ENCODE measurements around the gene NOL9. TPM values are rescaled to one million over a fixed set of nuclear protein-coding genes. Genes with fewer than 3 reads are reported as not detected.
A peak's percentile ranks its signal among the peaks of the same experiment; 100 is the strongest.

NOL9 gene
- total and polyA plus RNA-seq, 9 of the 15 experiments (the other 6 are each of a cell fraction or from before 2014, with no cell fraction given) = 5.6 to 76.5 (median 47.3) TPM

DNA sequence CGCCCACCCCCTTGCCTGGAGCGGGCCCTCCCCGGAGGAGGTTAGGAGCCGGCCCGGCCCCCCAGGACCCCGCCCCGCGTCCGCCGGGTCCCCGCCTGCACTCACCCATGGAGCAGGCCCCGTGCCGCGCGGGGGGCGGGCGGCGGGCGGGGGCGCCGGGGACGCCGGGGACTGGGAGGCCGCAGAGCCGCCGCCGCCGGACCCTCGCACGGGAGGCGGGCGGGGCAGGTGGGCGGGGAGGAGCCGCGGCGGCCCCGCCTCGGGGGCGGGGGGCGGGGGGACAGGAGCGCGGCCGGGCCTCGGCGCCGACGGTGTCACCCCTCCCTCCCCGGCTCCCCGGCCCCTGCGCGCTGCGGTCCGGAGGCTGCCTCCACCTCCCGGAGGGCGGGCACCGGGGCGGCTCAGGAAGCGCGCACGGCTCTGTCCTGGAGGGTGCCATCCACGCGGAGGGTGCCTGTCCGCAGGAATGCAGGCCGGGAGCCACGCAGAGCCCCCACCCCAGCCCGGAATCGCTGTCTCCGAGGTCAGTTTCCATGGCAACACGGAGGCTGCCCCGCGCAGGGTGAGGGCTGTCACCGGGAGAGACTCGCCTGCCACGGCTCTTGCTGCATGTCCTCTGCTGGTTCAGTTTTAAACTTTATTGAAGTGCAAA lies 57.0 kb downstream of the NOL9 start:
- ATAC-seq (peak; percentile 46), DNase-seq (ENCODE audit: extremely low read depth in 1 of 4, low spot score in 3 of 4) (peak; percentile 46 to 99 (median 90)), FAIRE-seq (no peak)
- intact Hi-C loops (cut with micrococcal nuclease) (no loop called here), in situ Hi-C loops (cut with MboI) (loop anchor here (10.0 to 25.0 kb wide), 2 partner anchors 137 to 715 kb away; no protein-coding TSS in a partner anchor)
- H3K36me3 ChIP-seq (ENCODE audit: control insufficient read depth, insufficient read depth, low read length) = no peaks in the 10 kb centered on the region
- H3K4me1 ChIP-seq (replicated peaks in 1 of 2; ENCODE audit: control insufficient read depth in 2 of 2, insufficient read depth in 2 of 2, low read length in 2 of 2) = peaks cover 0 to 48% of the 10 kb centered on the region in 2 experiments; a peak in 2 of 5 replicates
- ChIA-PET POLR2A (interaction anchor here (0.6 kb wide), 1 partner anchor 18 kb away, joined by 3 read pairs; no protein-coding TSS in a partner anchor), CTCF (ENCODE audit: low intra/inter-chr PET ratio) (interaction anchor here (0.6 kb wide), 1 partner anchor 251 kb away, joined by 3 read pairs; no protein-coding TSS in a partner anchor)
- no peak overlapping the region; the same call in 1 of the 2 replicates for H3K4me2 ChIP-seq (ENCODE audit: insufficient read depth, low read length)
- H3K9ac ChIP-seq (ENCODE audit: insufficient read depth in 1 of 2, low read depth in 2 of 2, low read length in 2 of 2) = peak overlapping the region in 1 of 2 experiments; percentile 72; a peak in 1 of 4 replicates
- no peak overlapping the region for H3K4me3 ChIP-seq
- BruUV-seq (replicated peaks) = no TSS peak
- no peaks in the 10 kb centered on the region for H3K79me2 ChIP-seq (ENCODE audit: control insufficient read depth, insufficient read depth, low read length)
- H3K27me3 ChIP-seq (ENCODE audit: control insufficient read depth in 2 of 2, insufficient read depth in 2 of 2, low read length in 2 of 2) = peaks cover 47 to 77% of the 10 kb centered on the region in 2 experiments
- H3K27ac ChIP-seq (ENCODE audit: extremely low read depth, low read depth, low read length) = no peak overlapping the region
- H2AFZ ChIP-seq (ENCODE audit: low read depth, low read length) = no peak overlapping the region; the same call in 1 of the 2 replicates
- no peaks in the 10 kb centered on the region for H3K9me1 ChIP-seq (ENCODE audit: control insufficient read depth, insufficient read depth, low read length)
- peaks cover 40% of the 10 kb centered on the region for H4K20me1 ChIP-seq (replicated peaks; ENCODE audit: control insufficient read depth, insufficient read depth, low read length)
- no peaks in the 10 kb centered on the region for H3K9me3 ChIP-seq (replicated peaks; ENCODE audit: control insufficient read depth, insufficient read depth, low read depth, low read length)
- 4% methylated on average over 14 of the region's 74 CpGs for WGBS (ENCODE audit: insufficient coverage, low coverage, missing lambda C conversion rate)
- TF ChIP-seq, protein P1, sequence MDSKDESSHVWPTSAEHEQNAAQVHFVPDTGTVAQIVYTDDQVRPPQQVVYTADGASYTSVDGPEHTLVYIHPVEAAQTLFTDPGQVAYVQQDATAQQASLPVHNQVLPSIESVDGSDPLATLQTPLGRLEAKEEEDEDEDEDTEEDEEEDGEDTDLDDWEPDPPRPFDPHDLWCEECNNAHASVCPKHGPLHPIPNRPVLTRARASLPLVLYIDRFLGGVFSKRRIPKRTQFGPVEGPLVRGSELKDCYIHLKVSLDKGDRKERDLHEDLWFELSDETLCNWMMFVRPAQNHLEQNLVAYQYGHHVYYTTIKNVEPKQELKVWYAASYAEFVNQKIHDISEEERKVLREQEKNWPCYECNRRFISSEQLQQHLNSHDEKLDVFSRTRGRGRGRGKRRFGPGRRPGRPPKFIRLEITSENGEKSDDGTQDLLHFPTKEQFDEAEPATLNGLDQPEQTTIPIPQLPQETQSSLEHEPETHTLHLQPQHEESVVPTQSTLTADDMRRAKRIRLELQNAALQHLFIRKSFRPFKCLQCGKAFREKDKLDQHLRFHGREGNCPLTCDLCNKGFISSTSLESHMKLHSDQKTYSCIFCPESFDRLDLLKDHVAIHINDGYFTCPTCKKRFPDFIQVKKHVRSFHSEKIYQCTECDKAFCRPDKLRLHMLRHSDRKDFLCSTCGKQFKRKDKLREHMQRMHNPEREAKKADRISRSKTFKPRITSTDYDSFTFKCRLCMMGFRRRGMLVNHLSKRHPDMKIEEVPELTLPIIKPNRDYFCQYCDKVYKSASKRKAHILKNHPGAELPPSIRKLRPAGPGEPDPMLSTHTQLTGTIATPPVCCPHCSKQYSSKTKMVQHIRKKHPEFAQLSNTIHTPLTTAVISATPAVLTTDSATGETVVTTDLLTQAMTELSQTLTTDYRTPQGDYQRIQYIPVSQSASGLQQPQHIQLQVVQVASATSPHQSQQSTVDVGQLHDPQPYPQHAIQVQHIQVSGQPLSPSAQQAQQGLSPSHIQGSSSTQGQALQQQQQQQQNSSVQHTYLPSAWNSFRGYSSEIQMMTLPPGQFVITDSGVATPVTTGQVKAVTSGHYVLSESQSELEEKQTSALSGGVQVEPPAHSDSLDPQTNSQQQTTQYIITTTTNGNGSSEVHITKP (IDR thresholded peaks at IDR 0.05; ENCODE audit: partially characterized antibody) = peak; percentile 68
- TF ChIP-seq RFX1 (IDR thresholded peaks at IDR 0.05) (peak; percentile 92), NRF1 (conservative IDR thresholded peaks at IDR 0.05 in 1 of 2, IDR thresholded peaks at IDR 0.05 in 1 of 2) (peak; percentile 44 to 52; a peak in 2 of 4 replicates), EZH2 (IDR thresholded peaks at IDR 0.05; ENCODE audit: borderline replicate concordance, low read depth, low read length) (0 out of 2 replicates have a peak, but pooled peaks have one; percentile 64), CXXC5 (CRISPR knock-in tag; IDR thresholded peaks at IDR 0.05) (0 out of 2 replicates have a peak, but pooled peaks have one; percentile 28)
- TF ChIP-seq, protein P2, sequence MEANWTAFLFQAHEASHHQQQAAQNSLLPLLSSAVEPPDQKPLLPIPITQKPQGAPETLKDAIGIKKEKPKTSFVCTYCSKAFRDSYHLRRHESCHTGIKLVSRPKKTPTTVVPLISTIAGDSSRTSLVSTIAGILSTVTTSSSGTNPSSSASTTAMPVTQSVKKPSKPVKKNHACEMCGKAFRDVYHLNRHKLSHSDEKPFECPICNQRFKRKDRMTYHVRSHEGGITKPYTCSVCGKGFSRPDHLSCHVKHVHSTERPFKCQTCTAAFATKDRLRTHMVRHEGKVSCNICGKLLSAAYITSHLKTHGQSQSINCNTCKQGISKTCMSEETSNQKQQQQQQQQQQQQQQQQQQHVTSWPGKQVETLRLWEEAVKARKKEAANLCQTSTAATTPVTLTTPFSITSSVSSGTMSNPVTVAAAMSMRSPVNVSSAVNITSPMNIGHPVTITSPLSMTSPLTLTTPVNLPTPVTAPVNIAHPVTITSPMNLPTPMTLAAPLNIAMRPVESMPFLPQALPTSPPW (CRISPR knock-in tag; IDR thresholded peaks at IDR 0.05) = peak; percentile 57
